Left kidney (tissue), 2 donors: ENCODE results near the gene GYPA. TPM values are rescaled to one million over a fixed set of nuclear protein-coding genes. Genes with fewer than 3 reads are reported as not detected.
"Not testable (repeated sequence)": the region's sequence is repeated elsewhere in the genome, so short reads cannot be mapped to it uniquely, and the experiment has no call there.

ENCODE experiments used
- DNase-seq: peaks from one replicate; pipeline ENCODE4 v3.0.0-alpha.2; 2013
- polyA plus RNA-seq: library from polyadenylated mRNA; unstranded; fragments of 120-200 nt; gene quantifications from one replicate; pipeline ENCODE4 v1.2.1, GENCODE V29; 2013; ENCODE audit not compliant: insufficient read length

The GYPA gene
- polyA plus RNA-seq, 1 donor, result 2.7 TPM

DNA sequence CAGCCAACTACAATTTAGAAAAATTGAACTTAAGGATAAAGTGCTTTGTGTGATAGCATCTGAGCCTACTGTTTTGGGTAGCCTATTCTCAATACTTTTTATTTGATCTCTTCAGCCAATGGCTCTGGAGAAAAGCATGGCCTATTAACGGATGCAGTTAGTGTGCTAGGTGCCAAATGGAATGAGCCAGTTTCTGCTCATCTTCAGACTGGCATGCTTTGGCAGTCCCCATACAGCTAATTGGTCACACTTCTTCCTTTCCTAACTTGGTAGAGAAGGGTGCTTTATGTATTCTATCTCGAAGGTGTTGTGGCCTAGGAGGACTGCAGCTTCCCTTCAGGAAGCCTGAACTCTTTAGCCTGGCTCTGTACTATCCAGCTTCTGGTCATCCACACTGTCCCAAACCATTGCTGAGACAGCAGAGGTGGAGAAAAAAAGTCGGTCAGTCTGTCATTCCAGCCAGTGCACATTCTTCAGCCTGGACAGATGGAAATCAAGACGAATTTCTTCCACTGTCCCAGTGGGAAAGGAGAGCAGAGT lies 11.1 kb downstream of the GYPA start:
- not testable (repeated sequence) for DNase-seq

DNA sequence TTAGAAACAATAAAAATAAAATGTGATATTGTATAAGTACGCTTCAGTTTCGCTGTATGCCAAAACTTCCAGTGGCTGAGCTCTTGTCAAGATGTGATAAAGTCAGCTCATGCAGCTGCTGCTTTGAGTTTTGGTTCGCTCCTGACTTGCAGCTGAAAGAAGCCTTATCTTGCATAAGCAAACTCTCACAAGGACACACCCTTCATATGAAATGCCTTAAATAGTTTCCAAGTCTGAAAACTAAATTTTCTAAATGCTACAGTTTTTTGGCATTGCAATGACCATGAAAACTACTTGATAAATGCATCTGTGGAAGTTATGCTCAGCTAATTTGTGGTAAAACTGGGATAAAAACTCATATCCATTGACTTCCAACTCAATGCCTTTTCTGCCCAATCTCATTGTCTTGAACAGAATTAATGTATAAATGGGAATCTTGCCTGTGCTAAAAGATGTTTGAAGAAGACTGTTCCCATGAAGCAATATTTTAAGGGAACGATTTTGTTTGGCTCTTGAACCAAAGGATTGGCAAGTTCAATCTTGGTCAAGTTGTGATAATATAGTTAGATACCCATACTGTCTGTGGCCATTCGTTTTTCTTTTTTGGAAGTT lies 11.7 kb downstream of the GYPA start:
- not testable (repeated sequence) for DNase-seq

DNA sequence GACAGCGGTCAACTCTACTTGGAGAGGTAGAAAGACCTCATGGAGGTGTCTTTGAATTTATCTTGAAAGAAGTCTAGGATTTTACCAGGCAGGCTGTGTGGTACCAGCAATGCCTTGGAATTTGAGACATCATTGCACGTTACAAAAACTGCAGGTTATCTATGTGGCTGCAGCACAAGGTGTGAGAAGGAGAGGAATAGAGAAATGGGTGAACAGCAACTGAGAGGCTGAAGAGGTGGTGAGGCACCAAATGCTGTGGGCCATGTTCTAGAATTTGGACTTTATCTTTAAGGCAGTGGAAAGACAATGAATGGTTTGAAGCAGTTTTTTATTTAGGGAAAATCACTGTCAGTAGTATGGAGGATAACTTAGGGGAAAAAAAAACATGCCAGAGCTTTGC lies 15.4 kb downstream of the GYPA start:
- DNase-seq, result not testable (repeated sequence)

DNA sequence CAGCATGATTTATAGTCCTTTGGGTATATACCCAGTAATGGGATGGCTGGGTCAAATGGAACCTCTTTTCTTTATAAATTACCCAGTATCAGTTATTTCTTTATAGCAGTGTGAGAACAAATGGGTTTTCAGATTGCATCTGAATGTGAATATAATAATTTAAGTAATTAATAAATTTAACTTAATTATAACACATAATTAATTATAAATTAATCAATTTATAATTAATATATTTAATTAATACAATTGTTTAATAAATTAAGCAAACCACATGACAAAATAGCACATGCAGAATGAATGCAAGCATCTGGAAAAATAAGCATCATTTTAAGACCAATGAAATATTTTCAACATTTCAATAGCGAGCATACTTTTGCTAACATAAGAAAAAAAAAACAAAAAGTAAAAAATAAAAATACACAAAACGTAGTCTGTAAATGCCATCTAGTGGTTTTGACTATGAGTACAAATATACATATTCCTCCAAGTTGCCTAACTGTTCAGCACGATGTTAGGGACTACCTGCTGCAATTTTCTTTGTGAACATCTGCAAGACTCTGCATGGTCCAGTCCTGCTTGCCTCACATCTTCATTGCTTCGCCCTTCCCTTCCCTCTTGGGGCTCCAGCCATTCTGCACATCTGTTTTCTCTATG lies 16.4 kb downstream of the GYPA start:
- not testable (repeated sequence) for DNase-seq

DNA sequence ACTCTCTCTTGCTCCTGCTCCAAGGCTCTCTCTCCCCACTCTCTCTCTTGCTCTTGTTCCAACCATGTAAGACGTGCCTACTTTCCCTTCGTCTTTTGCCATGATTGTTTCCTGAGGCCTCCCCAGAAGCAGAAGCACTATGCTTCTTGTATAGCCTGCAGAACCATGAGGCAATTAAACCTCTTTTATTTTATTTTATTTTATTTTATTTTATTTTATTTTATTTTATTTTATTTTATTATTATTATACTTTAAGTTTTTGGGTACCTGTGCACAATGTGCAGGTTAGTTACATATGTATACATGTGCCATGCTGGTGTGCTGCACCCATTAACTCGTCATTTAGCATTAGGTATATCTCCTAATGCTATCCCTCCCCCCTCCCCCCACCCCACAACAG lies 17.2 kb downstream of the GYPA start:
- DNase-seq, result not testable (repeated sequence)

DNA sequence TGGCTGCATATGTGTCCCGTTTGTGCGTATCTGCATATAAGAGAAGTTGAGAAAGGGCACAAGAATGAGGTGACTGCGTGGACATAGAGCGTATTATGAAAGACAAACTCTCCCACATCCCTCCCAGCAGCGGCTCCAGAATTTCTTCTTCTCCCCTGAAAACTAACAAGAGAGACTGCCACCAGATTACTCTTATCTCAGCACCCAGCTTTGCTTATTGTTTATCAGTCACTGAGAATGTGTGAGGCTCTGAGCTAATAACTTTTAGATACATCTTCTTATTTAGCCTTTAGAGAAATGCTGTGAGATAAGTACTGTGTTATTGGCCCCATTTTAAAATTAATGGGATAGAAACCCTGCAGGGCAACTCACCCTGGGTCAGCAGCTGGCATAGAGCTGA lies 20.8 kb downstream of the GYPA start:
- DNase-seq, result not testable (repeated sequence)

DNA sequence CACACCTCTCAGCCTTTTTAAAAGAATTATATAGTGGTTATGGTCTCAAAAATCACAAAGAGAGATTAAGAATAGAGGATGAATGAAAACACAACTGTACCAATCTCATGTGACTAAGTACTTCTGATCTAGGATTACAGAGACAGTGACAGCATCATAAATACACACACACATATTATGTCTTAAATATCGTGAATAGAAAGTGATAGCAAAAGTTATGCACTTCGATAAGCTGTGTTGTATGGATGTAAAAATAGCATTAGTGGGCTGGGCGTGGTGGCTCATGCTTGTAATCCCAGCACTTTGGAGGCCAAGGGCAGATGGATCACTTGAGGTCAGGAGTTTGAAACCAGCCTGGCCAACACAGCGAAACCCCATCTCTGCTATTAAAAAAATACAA lies 25.0 kb downstream of the GYPA start:
- DNase-seq, result no peak

DNA sequence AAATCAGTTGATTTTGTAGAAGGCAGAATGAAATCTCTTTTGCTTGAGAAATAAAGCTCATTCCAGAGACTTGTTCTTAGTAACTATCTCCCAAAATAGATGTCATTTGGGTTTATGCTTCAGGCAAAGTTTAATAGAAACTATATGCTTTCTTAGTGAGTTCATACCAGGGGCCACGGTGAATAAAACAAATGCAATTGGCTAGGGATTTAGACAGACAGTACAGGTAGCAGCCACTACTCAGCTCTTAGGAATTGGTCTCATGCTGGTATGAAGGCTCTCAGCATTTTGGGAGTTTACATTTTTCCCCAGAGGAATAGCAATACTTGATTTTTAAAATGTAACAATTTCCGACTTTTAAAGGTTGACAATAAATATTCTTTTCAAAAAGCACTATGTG lies 27.0 kb downstream of the GYPA start:
- no peak for DNase-seq

DNA sequence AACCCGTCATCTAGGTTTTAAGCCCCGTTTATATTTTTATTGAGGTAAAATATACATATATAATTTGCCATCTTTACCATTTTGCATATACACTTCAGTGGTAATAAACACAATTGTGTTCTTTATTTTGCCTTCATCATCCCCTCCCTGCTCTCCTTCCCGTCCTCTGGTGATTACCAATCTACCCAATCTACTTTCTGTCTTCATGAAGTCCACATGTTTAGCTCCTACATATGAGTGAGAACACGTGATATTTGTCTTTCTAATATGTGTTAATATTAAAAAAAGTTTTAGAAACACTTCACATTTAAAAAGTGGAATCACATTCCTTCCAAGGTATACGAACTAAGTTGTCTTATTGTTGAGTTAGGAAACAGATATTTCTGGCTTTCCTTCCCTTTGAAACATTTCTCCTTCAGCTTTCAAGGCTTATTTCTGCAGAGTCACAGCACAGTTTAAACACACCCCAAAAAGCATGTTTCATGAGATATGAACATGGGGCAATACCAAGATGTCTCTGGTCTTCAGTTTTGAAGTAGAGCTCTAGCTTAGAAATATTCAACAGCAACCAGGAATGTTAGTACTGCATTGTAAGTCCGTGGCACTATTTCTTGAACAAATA lies 35.9 kb downstream of the GYPA start:
- no peak for DNase-seq

DNA sequence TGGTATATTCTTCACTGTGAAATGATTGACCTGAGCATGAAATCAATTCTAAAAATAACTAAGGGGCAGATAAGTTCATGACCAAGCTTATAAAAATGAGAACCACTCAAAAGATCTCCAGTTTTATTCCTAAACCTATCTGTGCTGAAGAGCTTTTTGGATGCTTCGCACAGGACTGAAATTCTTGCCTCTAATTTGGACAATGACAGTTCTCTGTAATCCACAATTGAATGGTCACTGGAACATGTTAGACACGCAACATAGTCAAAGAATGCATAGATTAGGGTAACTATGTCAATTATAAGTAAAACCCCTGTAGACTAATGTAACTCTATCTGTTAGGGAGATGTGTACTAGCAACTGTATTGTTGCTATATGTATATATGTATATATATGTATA lies 42.7 kb downstream of the GYPA start:
- not testable (repeated sequence) for DNase-seq

DNA sequence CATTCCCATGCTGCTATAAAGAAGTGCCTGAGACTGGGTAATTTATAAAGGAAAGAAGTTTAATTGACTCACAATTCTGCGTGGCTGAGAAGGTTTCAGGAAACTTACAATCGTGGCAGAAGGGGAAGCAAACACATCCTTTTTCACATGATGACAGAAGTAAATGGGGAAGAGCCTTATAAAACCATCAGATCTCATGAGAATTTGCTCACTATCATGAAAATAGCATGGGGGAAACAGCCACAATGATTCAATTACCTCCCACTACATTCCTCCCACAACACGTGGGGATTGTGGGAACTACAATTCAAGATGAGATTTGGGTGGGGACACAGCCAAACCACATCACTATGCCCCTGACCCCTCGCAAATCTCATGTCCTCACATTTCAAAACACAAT lies 46.5 kb downstream of the GYPA start:
- DNase-seq, result not testable (repeated sequence)

DNA sequence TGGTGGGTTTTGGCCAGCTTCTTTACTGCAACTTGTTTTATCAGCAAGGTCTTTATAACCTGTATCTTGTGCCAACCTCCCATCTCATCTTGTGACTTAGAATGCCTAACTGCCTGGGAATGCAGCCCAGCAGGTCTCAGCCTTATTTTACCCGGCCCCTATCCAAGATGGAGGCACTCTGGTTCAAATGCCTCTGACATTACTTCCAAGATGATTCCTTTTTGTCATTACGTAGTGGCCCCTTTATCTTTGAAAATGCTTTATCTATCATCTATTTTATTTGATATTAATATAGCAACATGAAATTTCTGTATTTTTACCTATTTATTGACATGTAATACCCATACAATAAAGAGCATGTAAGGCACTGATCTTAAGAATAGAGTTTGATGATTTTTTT lies 49.3 kb downstream of the GYPA start:
- DNase-seq, result not testable (repeated sequence)

DNA sequence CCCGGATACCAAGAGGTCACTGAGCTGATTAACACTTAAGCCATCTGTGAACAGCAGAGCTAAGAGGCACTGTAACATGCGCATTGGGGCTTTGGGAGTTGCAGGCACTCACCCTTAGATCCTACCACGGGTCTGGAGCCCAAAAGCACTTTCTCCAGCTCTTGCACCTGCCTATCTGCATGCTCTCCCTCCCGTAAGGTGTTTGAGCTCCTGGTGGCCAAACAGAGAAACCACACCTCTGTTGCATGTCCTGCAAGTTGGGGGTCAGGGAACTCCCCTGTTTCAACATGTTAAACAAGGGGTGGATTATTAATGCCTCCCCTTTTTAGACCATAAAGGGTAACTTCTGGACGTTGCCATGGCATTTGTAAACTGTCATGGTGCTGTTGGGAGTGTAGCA lies 49.8 kb downstream of the GYPA start:
- DNase-seq, result no peak

DNA sequence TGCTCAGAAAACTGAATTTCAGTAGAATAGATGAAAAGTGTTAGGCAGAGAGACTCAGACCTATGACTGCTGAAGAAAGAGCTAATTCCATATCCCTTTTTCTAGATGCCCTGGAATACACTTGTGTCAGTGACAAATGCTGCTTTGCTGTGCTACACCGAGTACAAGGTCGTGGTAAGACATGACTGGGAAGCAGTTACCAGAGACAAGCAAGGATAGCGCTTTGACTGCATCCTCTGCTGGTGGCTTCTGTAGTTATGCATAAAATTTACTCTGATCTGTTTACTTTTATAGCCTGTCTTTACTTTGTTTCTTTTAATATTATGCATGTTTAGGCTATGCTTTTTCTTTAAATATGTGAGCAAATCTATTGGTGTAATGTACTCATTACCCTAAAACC lies 58.5 kb downstream of the GYPA start:
- not testable (repeated sequence) for DNase-seq

DNA sequence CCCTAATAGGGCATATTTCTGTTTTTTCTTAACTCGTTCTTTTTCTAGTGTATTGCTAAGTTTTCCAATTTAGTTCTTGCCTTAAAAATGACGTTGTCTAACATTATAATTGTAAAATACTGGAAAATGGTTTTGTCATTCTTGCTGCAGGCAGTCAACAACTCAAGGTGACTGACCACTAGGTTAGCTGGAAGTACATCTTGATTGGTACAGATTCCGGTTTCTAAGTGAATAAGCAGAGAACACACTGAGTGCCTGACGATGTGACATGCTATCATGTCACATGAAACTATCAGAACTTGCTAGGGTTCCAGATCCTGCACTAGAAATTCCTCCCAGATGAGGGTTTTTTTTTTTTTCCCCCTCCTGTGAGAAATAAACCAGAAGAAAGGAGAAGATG lies 60.4 kb downstream of the GYPA start:
- DNase-seq, result not testable (repeated sequence)

DNA sequence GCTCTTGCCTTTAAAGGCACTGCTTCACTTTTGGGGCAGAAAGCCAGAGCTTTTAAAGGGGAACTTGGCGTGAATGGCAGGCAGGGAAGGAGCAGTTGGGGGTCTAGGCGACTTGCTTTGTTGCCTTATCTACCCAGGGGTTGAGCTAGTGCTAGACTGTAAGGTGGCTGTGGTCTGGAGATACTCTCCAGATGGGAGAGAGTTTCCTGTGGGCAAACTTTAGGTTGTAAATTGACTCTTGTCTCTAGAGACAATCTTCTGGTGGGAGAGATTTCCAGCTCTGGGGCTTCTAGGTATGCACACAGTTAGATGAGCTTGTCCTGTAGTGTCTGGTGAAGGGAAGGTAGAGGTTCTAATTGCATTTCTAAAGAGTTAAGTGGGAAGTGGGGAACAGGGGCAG lies 61.8 kb downstream of the GYPA start:
- DNase-seq, result not testable (repeated sequence)

DNA sequence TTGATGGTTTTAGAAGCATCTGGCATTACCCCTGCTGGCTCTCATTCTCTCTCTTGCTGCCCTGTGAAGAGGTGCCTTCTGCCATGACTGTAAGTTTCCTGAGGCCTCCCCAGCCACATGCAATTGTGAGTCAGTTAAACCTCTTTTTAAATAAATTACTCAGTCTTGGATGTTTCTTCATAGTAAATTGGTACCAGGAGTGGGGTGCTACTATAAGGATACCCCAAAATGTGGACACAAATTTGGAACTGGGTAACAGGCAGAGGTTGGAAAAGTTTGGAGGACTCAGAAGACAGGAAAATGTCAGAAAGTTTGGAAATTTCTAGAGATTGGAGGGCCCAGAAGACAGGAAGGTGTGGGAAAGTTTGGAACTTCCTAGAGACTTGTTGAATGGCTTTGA lies 79.0 kb downstream of the GYPA start:
- DNase-seq, result not testable (repeated sequence)

DNA sequence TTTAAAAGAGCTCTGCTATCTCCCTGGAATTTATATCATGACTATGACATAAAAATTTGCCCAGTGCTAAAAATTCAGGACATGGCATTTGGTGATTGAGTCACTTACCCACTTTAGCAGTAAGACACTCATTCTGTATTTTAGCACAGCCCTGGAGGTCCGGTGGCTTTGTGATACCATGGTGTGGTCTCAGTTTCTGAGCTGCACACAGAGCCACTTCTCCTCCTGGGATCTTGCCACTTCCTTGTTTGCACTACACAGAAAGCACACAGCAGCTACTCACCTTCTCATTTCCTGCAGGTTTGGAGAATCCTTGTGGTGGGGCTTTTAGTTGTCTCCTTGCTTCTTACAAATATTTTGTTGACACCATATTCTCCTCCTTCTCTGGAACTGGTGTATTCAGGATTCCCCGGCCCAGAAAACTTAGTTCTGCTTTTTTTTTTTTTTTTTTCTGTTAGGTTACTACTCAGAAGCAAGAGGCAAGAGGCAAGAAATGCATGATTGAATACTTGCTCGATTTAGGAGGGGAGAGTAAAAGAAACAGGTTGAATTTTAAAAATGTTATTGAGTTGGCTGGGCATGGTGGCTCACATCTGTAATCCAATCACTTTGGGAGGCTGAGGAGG lies 80.2 kb downstream of the GYPA start:
- not testable (repeated sequence) for DNase-seq
